ENCODE results near the gene UNKL. TPM values are rescaled to one million over a fixed set of nuclear protein-coding genes. Genes with fewer than 3 reads are reported as not detected.

The UNKL gene
- total RNA-seq, 1 experiment from 2014 or later: 18.8 TPM

- Histone ChIP-seq H3K4me1 (ENCODE audit: insufficient read depth, low read length) (no peaks in the 10 kb centered on the region; the same call in 1 of the 2 replicates), H3K9me2 (replicated peaks; ENCODE audit: low read length) (no peaks in the 10 kb centered on the region), H3K4me2 (ENCODE audit: low read length) (no peak overlapping the region), H3K79me2 (ENCODE audit: low read length) (peaks cover 4% of the 10 kb centered on the region), H3F3A (ENCODE audit: low read length, unreplicated experiment) (no peaks in the 10 kb centered on the region), H3K4me3 (ENCODE audit: low read length) (no peak overlapping the region), H3K9ac (ENCODE audit: low read length) (no peak overlapping the region), H3K27me3 (ENCODE audit: low read length) (no peaks in the 10 kb centered on the region), H3K36me3 (ENCODE audit: low read depth, low read length) (no peaks in the 10 kb centered on the region), H4K20me1 (ENCODE audit: low read length) (no peaks in the 10 kb centered on the region), H3K27ac (ENCODE audit: low read length) (no peak overlapping the region), H2AFZ (ENCODE audit: low read length) (no peak overlapping the region), H3K9me3 (ENCODE audit: low read length) (no peaks in the 10 kb centered on the region)
- no peak for DNase-seq
- CTCF ChIA-PET: no interaction called here
- intact Hi-C loops (cut with micrococcal nuclease): no loop called here
- TF ChIP-seq EZH2 (IDR thresholded peaks at IDR 0.05; ENCODE audit: low read length, unreplicated experiment) (no peak), EZH2phosphoT487 (IDR thresholded peaks at IDR 0.05; ENCODE audit: borderline replicate concordance, low read length) (no peak), CTCF (conservative IDR thresholded peaks at IDR 0.05; ENCODE audit: low read depth, low read length) (no peak)
- no TSS peak for BruUV-seq (replicated peaks)
- POLR2A ChIA-PET (ENCODE audit: unreplicated experiment): no interaction called here
- ATAC-seq: no peak
Measured at GRCh38 chr16:1345651-1346421, 68.7 kb downstream of the UNKL start.

- POLR2A ChIA-PET (ENCODE audit: unreplicated experiment): no interaction called here
- Histone ChIP-seq H3K9me3 (ENCODE audit: low read length) (no peaks in the 10 kb centered on the region), H3K9ac (ENCODE audit: low read length) (no peak overlapping the region), H3F3A (ENCODE audit: low read length, unreplicated experiment) (no peaks in the 10 kb centered on the region), H3K4me3 (ENCODE audit: low read length) (no peak overlapping the region), H3K79me2 (ENCODE audit: low read length) (no peaks in the 10 kb centered on the region), H3K36me3 (ENCODE audit: low read depth, low read length) (no peaks in the 10 kb centered on the region), H3K27me3 (ENCODE audit: low read length) (no peaks in the 10 kb centered on the region), H3K9me2 (replicated peaks; ENCODE audit: low read length) (no peaks in the 10 kb centered on the region), H4K20me1 (ENCODE audit: low read length) (no peaks in the 10 kb centered on the region), H3K4me1 (ENCODE audit: insufficient read depth, low read length) (no peaks in the 10 kb centered on the region; the same call in 1 of the 2 replicates), H3K27ac (ENCODE audit: low read length) (no peak overlapping the region), H3K4me2 (ENCODE audit: low read length) (no peak overlapping the region), H2AFZ (ENCODE audit: low read length) (no peak overlapping the region)
- no TSS peak for BruUV-seq (replicated peaks)
- intact Hi-C loops (cut with micrococcal nuclease): no loop called here
- no peak for ATAC-seq
- CTCF ChIA-PET: no interaction called here
- no peak for TF ChIP-seq CTCF (conservative IDR thresholded peaks at IDR 0.05; ENCODE audit: low read depth, low read length)
- no peak for TF ChIP-seq EZH2 (IDR thresholded peaks at IDR 0.05; ENCODE audit: low read length, unreplicated experiment)
- TF ChIP-seq EZH2phosphoT487 (IDR thresholded peaks at IDR 0.05; ENCODE audit: borderline replicate concordance, low read length): no peak
- no peak for DNase-seq
Measured at GRCh38 chr16:1345087-1345486, 69.4 kb downstream of the UNKL start.

GRCh38 chr16:1344499-1344898 lies 70.0 kb downstream of the UNKL start:
- Histone ChIP-seq H3K4me1 (ENCODE audit: insufficient read depth, low read length) (no peaks in the 10 kb centered on the region; the same call in 1 of the 2 replicates), H3K36me3 (ENCODE audit: low read depth, low read length) (no peaks in the 10 kb centered on the region), H4K20me1 (ENCODE audit: low read length) (no peaks in the 10 kb centered on the region), H3F3A (ENCODE audit: low read length, unreplicated experiment) (no peaks in the 10 kb centered on the region), H3K27ac (ENCODE audit: low read length) (no peak overlapping the region), H3K9ac (ENCODE audit: low read length) (no peak overlapping the region), H3K9me2 (replicated peaks; ENCODE audit: low read length) (no peaks in the 10 kb centered on the region), H3K79me2 (ENCODE audit: low read length) (no peaks in the 10 kb centered on the region), H3K27me3 (ENCODE audit: low read length) (no peaks in the 10 kb centered on the region), H2AFZ (ENCODE audit: low read length) (no peak overlapping the region), H3K4me3 (ENCODE audit: low read length) (no peak overlapping the region; the same call in 1 of the 2 replicates), H3K4me2 (ENCODE audit: low read length) (peak overlapping the region; percentile 100), H3K9me3 (ENCODE audit: low read length) (no peaks in the 10 kb centered on the region)
- ChIA-PET CTCF (interaction anchor here (0.6 kb wide), 1 partner anchor 25 kb away, joined by 3 read pairs; no protein-coding TSS in a partner anchor), POLR2A (ENCODE audit: unreplicated experiment) (no interaction called here)
- no peak for ATAC-seq
- no peak for DNase-seq
- BruUV-seq (replicated peaks): no TSS peak
- intact Hi-C loops (cut with micrococcal nuclease): no loop called here
- no peak for TF ChIP-seq EZH2 (IDR thresholded peaks at IDR 0.05; ENCODE audit: low read length, unreplicated experiment)
- no peak for TF ChIP-seq EZH2phosphoT487 (IDR thresholded peaks at IDR 0.05; ENCODE audit: borderline replicate concordance, low read length)
- no peak for TF ChIP-seq CTCF (conservative IDR thresholded peaks at IDR 0.05; ENCODE audit: low read depth, low read length)
